ENCODE results near the gene NOSIP. TPM values are rescaled to one million over a fixed set of nuclear protein-coding genes. Genes with fewer than 3 reads are reported as not detected.

The NOSIP gene, protein sequence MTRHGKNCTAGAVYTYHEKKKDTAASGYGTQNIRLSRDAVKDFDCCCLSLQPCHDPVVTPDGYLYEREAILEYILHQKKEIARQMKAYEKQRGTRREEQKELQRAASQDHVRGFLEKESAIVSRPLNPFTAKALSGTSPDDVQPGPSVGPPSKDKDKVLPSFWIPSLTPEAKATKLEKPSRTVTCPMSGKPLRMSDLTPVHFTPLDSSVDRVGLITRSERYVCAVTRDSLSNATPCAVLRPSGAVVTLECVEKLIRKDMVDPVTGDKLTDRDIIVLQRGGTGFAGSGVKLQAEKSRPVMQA
- total RNA-seq (2021; ENCODE audit: unreplicated experiment) (66.1 TPM), Bru-seq, nascent RNA (percentile 55 among the genes with signal in this experiment), BruChase-seq, experiment 1, labeled RNA remaining after a 2-hour chase (percentile 49 among the genes with signal in this experiment), BruChase-seq, experiment 2, labeled RNA remaining after a 6-hour chase (percentile 54 among the genes with signal in this experiment)
- 120 TPM for polyA plus RNA-seq (2012; ENCODE audit: insufficient read length)
- long read RNA-seq, transcript NOSIP-204 (9 exons, 1,005 nt) = major isoform, 24 of 42 reads
- long read RNA-seq, partial matches to known transcripts = 14 of 42 reads
- long read RNA-seq, other reads (novel, unspliced or antisense) = 4 of 42 reads

DNA sequence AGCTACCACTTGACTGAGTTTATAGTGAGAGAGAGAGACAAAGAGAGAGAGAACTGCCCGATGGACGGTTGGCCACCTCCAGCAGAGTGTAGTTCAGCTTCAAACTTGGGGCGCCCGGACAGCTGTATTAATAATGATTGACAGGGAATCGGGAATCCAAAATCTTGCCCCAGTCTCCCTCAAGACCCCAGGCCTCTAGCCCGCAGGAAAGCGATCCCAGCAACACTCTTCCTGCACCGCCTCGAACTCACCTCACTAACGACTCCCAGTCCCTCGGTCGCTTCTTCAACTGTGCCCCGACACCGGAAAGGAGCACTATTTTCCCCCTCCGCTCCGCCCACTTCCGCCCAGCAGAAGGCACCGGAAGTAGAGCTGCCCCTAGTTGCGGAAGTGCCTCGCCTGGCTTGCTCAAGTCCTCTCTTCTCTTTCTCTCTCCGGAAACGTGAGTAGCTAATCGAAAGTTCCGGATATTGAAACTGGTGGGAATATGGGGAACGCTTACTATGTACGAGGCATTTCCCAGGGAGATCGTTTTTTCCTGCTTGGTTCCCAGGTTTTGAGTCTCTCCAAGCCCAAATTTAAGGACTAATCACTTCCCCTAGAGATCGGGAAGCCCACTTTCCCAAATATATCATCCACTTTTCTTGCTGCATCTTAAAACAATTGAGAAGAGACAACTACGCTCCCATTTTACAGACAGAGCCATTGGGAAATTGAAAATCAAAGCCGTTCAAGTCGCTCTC is at the start of gene NOSIP:
Gene NOSIP (minus strand): TSS at position 293 of the 743 bp plus-strand sequence. CDS start 19,865 bp downstream, outside the sequence.
- Histone ChIP-seq H3K36me3 (ENCODE audit: control insufficient read depth, insufficient read depth, low read length) (peaks cover 7% of the 10 kb centered on the region), H3K9me3 (ENCODE audit: control insufficient read depth, insufficient read depth, low read depth, low read length) (no peaks in the 10 kb centered on the region), H3K27me3 (ENCODE audit: control insufficient read depth, insufficient read depth, low read length) (no peaks in the 10 kb centered on the region), H3K27ac (ENCODE audit: low read length) (peak within 1 kb of the TSS; percentile 87), H3K4me1 (ENCODE audit: control insufficient read depth, insufficient read depth, low read length) (peaks cover 5% of the 10 kb centered on the region; the same call in 1 of the 2 replicates), H3K4me3 (ENCODE audit: low read depth in 2 of 2, low read length in 2 of 2) (peak within 1 kb of the TSS; percentile 83 to 95)
- in situ Hi-C loops (cut with HindIII; ENCODE audit: low pct_unique_long_range_greater_than_20kb, low sequenced_read_pairs) = no loop called here
- ChIA-PET POLR2A (interaction anchor here (0.6 to 0.8 kb wide), 4 partner anchors 60 to 138 kb away, joined by 3 to 9 read pairs (median 3); no protein-coding TSS in a partner anchor), CTCF (interaction anchor here (0.6 to 0.9 kb wide), 3 partner anchors 10 to 95 kb away, joined by 3 to 8 read pairs (median 3); no protein-coding TSS in a partner anchor)
- intact Hi-C loops (cut with micrococcal nuclease; ENCODE audit: unreplicated experiment) = no loop called here
- BruUV-seq (replicated peaks) = no TSS peak
- peak; percentile 66 for DNase-seq (ENCODE audit: low read depth, low spot score)
- peak; percentile 100 for ATAC-seq
- TF ChIP-seq, protein P1, sequence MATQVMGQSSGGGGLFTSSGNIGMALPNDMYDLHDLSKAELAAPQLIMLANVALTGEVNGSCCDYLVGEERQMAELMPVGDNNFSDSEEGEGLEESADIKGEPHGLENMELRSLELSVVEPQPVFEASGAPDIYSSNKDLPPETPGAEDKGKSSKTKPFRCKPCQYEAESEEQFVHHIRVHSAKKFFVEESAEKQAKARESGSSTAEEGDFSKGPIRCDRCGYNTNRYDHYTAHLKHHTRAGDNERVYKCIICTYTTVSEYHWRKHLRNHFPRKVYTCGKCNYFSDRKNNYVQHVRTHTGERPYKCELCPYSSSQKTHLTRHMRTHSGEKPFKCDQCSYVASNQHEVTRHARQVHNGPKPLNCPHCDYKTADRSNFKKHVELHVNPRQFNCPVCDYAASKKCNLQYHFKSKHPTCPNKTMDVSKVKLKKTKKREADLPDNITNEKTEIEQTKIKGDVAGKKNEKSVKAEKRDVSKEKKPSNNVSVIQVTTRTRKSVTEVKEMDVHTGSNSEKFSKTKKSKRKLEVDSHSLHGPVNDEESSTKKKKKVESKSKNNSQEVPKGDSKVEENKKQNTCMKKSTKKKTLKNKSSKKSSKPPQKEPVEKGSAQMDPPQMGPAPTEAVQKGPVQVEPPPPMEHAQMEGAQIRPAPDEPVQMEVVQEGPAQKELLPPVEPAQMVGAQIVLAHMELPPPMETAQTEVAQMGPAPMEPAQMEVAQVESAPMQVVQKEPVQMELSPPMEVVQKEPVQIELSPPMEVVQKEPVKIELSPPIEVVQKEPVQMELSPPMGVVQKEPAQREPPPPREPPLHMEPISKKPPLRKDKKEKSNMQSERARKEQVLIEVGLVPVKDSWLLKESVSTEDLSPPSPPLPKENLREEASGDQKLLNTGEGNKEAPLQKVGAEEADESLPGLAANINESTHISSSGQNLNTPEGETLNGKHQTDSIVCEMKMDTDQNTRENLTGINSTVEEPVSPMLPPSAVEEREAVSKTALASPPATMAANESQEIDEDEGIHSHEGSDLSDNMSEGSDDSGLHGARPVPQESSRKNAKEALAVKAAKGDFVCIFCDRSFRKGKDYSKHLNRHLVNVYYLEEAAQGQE (IDR thresholded peaks at IDR 0.05; ENCODE audit: insufficient read depth in 1 of 2, low read depth in 2 of 2, low read length in 1 of 2) = no peak
- TF ChIP-seq POLR2AphosphoS5 (IDR thresholded peaks at IDR 0.05; ENCODE audit: low read depth, low read length) = peak; percentile 95

DNA sequence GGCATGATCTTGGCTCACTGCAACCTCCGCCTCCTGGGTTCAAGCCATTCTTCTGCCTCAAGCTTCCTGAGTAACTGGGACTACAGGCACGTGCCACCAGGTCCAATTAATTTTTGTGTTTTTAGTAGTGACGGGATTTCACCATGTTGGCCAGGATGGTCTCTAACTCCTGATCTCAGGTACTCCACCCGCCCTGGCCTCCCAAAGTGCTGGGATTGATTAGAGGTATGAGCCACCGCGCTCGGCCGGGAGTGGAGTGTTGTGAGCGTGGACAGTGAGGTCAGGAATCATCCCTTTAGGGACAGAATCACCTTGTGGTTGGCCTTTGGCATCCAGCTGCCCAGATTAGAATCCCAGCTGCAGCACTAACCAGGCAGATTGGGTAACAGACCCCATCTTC is 49.3 kb upstream of the NOSIP start:
- CTCF ChIA-PET = no interaction called here
- TF ChIP-seq SIN3A (IDR thresholded peaks at IDR 0.05; ENCODE audit: borderline replicate concordance, insufficient read depth, low read depth, low read length) = no peak
- TF ChIP-seq POLR2AphosphoS5 (IDR thresholded peaks at IDR 0.05; ENCODE audit: low read depth, low read length) = no peak
- TF ChIP-seq, protein P1 (IDR thresholded peaks at IDR 0.05; ENCODE audit: insufficient read depth in 1 of 2, low read depth in 2 of 2, low read length in 1 of 2) = no peak
- no peak for TF ChIP-seq TCF7L2 (IDR thresholded peaks at IDR 0.05; ENCODE audit: low read depth, low read length)
- TF ChIP-seq, protein P2, sequence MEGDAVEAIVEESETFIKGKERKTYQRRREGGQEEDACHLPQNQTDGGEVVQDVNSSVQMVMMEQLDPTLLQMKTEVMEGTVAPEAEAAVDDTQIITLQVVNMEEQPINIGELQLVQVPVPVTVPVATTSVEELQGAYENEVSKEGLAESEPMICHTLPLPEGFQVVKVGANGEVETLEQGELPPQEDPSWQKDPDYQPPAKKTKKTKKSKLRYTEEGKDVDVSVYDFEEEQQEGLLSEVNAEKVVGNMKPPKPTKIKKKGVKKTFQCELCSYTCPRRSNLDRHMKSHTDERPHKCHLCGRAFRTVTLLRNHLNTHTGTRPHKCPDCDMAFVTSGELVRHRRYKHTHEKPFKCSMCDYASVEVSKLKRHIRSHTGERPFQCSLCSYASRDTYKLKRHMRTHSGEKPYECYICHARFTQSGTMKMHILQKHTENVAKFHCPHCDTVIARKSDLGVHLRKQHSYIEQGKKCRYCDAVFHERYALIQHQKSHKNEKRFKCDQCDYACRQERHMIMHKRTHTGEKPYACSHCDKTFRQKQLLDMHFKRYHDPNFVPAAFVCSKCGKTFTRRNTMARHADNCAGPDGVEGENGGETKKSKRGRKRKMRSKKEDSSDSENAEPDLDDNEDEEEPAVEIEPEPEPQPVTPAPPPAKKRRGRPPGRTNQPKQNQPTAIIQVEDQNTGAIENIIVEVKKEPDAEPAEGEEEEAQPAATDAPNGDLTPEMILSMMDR (IDR thresholded peaks at IDR 0.05) = no peak
- Histone ChIP-seq H3K36me3 (ENCODE audit: control insufficient read depth, insufficient read depth, low read length) (no peaks in the 10 kb centered on the region), H3K9me3 (ENCODE audit: control insufficient read depth, insufficient read depth, low read depth, low read length) (no peaks in the 10 kb centered on the region), H3K27me3 (ENCODE audit: control insufficient read depth, insufficient read depth, low read length) (no peaks in the 10 kb centered on the region), H3K27ac (ENCODE audit: low read length) (no peak overlapping the region), H3K4me1 (ENCODE audit: control insufficient read depth, insufficient read depth, low read length) (no peaks in the 10 kb centered on the region), H3K4me3 (ENCODE audit: low read depth in 2 of 2, low read length in 2 of 2) (no peak overlapping the region)
- intact Hi-C loops (cut with micrococcal nuclease; ENCODE audit: unreplicated experiment) (no loop called here), in situ Hi-C loops (cut with HindIII; ENCODE audit: low pct_unique_long_range_greater_than_20kb, low sequenced_read_pairs) (no loop called here)
- ATAC-seq = no peak
- no peak for DNase-seq (ENCODE audit: low read depth, low spot score)
- POLR2A ChIA-PET = interaction anchor here (0.9 kb wide), 1 partner anchor 12 kb away, joined by 3 read pairs; the partner anchor contains the start of gene SCAF1
- BruUV-seq (replicated peaks) = no TSS peak
